Sigmoid colon (tissue), 7 donors: ENCODE measurements around the gene SLC2A6. TPM values are rescaled to one million over a fixed set of nuclear protein-coding genes. Genes with fewer than 3 reads are reported as not detected.
A peak's percentile ranks its signal among the peaks of the same experiment; 100 is the strongest.

Source experiments
- DNase-seq: peaks from one replicate; pipeline ENCODE4 v3.0.0-alpha.2; 2019
- H3K27ac ChIP-seq, 4 donors: fragments of 200-600 bp; sonication (generic); one replicate each; pipeline ENCODE4 v1.5.1; 2016 to 2019; ENCODE audit warnings: mild to moderate bottlenecking in 1 of 4
- H3K27me3 ChIP-seq, 3 donors: fragments of 200-600 bp; sonication (generic); one replicate each; pipeline ENCODE4 v1.5.1; 2019; ENCODE audit warnings: mild to moderate bottlenecking in 1 of 3
- H3K36me3 ChIP-seq, 4 donors: fragments of 200-600 bp; sonication (generic); one replicate each; pipeline ENCODE4 v1.5.1; 2016 to 2019
- H3K4me1 ChIP-seq, 4 donors: fragments of 200-600 bp; sonication (generic); one replicate each; pipeline ENCODE4 v1.5.1; 2017 to 2019
- H3K4me3 ChIP-seq, 4 donors: fragments of 200-600 bp; sonication (generic); one replicate each; pipeline ENCODE4 v1.5.1; 2017 to 2019; ENCODE audit warnings: mild to moderate bottlenecking in 2 of 4, moderate library complexity in 1 of 4
- H3K9me3 ChIP-seq, 4 donors: fragments of 200-600 bp in 3 of 4; sonication (generic) in 3 of 4; one replicate each; pipeline versions ENCODE4 v1.5.1 to v1.6.1; 2013 to 2019
- CTCF ChIP-seq, 4 experiments: fragments of 450-650 bp in 3 of 4; fragments of 200-600 bp in 1 of 4; IDR thresholded peaks; one replicate each; pipeline ENCODE4 v1.5.1; 2016 to 2019; ENCODE audit warnings: antibody characterized with exemption in 4 of 4, mild to moderate bottlenecking in 3 of 4, moderate library complexity in 2 of 4
- EP300 ChIP-seq, 4 donors: sonication (generic); formaldehyde crosslinking; IDR thresholded peaks; one replicate each; pipeline ENCODE4 v1.6.1; 2017; ENCODE audit warnings: antibody characterized with exemption in 4 of 4
- POLR2A ChIP-seq, 2 donors: fragments of 450-650 bp; IDR thresholded peaks; one replicate each; pipeline ENCODE4 v1.6.1; 2016; ENCODE audit warnings: antibody characterized with exemption in 2 of 2, mild to moderate bottlenecking in 2 of 2, moderate library complexity in 2 of 2
- POLR2AphosphoS5 ChIP-seq, 4 donors: sonication (generic); formaldehyde crosslinking; IDR thresholded peaks; one replicate each; pipeline ENCODE4 v1.6.1; 2017; ENCODE audit warnings: antibody characterized with exemption in 4 of 4
- WGBS, 2 donors: extraction: QIAGEN DNeasy Blood & Tissue Kit; methylation state at CpG; one replicate each; pipeline ENCODE4 v1.1.7; 2013; 5-methylcytosine and 5-hydroxymethylcytosine counted together
- intact Hi-C: fragments of 100-400 bp; cut with DNase I; formaldehyde crosslinking; loops from one replicate; pipeline ENCODE4 v1.15.1; 2023
- polyA plus RNA-seq, 3 donors: library from polyadenylated mRNA; stranded (reverse); fragments of 200-250 nt; gene quantifications; one replicate each; pipeline ENCODE4 v1.2.3, GENCODE V29; 2013
- total RNA-seq, 4 donors: library from RNA; depleted of rRNA; stranded (reverse); fragments of >200 nt; gene quantifications; one replicate each; pipeline ENCODE4 v1.1.0, GENCODE V29; 2016
- donor health status: healthy with polysubstance abuse.
- donor health status: Bipolar disorder and iron deficiency.
- donor health status: healthy.

SLC2A6 gene
- total and polyA plus RNA-seq, 7 donors, result 1.2 to 8.2 (median 1.8) TPM

- Histone ChIP-seq H3K27me3 (peaks cover 0 to 7% (median 0%) of the 10 kb centered on the region in 3 donors), H3K4me3 (no peak overlapping the region), H3K4me1 (no peaks in the 10 kb centered on the region), H3K9me3 (no peaks in the 10 kb centered on the region), H3K27ac (peak overlapping the region in 1 of 4 donors; percentile 23), H3K36me3 (no peaks in the 10 kb centered on the region)
- 85 to 93% methylated on average over 8 of the region's 8 CpGs for WGBS, 2 donors
- intact Hi-C loops, result no loop called here
- no peak for DNase-seq
- TF ChIP-seq POLR2A (IDR thresholded peaks at IDR 0.05), result no peak
- no peak for TF ChIP-seq EP300 (IDR thresholded peaks at IDR 0.05)
Measured at GRCh38 chr9:133491656-133491925, 12.7 kb upstream of the SLC2A6 start.

GRCh38 chr9:133490865-133491655 lies 12.2 kb upstream of the SLC2A6 start:
- Histone ChIP-seq H3K9me3 (no peaks in the 10 kb centered on the region), H3K4me3 (no peak overlapping the region), H3K27me3 (peaks cover 0 to 3% (median 0%) of the 10 kb centered on the region in 3 donors), H3K36me3 (no peaks in the 10 kb centered on the region), H3K27ac (no peak overlapping the region), H3K4me1 (no peaks in the 10 kb centered on the region)
- TF ChIP-seq EP300 (IDR thresholded peaks at IDR 0.05), result no peak
- no peak for TF ChIP-seq POLR2A (IDR thresholded peaks at IDR 0.05)
- no peak for TF ChIP-seq POLR2AphosphoS5 (IDR thresholded peaks at IDR 0.05)
- no peak for TF ChIP-seq CTCF (IDR thresholded peaks at IDR 0.05)
- DNase-seq, result no peak
- intact Hi-C loops, result no loop called here
- 25 to 72% methylated on average over 12 of the region's 12 CpGs for WGBS, 2 donors

GRCh38 chr9:133490201-133490681 lies 11.3 kb upstream of the SLC2A6 start:
- 52 to 69% methylated on average over 13 of the region's 13 CpGs for WGBS, 2 donors
- Histone ChIP-seq H3K27ac (no peak overlapping the region), H3K36me3 (no peaks in the 10 kb centered on the region), H3K4me3 (no peak overlapping the region), H3K27me3 (peaks cover 0 to 9% (median 0%) of the 10 kb centered on the region in 3 donors), H3K4me1 (no peaks in the 10 kb centered on the region), H3K9me3 (no peaks in the 10 kb centered on the region)
- TF ChIP-seq CTCF (IDR thresholded peaks at IDR 0.05), result no peak
- TF ChIP-seq POLR2A (IDR thresholded peaks at IDR 0.05), result no peak
- TF ChIP-seq POLR2AphosphoS5 (IDR thresholded peaks at IDR 0.05), result no peak
- no peak for TF ChIP-seq EP300 (IDR thresholded peaks at IDR 0.05)
- no peak for DNase-seq
- intact Hi-C loops, result no loop called here

DNA sequence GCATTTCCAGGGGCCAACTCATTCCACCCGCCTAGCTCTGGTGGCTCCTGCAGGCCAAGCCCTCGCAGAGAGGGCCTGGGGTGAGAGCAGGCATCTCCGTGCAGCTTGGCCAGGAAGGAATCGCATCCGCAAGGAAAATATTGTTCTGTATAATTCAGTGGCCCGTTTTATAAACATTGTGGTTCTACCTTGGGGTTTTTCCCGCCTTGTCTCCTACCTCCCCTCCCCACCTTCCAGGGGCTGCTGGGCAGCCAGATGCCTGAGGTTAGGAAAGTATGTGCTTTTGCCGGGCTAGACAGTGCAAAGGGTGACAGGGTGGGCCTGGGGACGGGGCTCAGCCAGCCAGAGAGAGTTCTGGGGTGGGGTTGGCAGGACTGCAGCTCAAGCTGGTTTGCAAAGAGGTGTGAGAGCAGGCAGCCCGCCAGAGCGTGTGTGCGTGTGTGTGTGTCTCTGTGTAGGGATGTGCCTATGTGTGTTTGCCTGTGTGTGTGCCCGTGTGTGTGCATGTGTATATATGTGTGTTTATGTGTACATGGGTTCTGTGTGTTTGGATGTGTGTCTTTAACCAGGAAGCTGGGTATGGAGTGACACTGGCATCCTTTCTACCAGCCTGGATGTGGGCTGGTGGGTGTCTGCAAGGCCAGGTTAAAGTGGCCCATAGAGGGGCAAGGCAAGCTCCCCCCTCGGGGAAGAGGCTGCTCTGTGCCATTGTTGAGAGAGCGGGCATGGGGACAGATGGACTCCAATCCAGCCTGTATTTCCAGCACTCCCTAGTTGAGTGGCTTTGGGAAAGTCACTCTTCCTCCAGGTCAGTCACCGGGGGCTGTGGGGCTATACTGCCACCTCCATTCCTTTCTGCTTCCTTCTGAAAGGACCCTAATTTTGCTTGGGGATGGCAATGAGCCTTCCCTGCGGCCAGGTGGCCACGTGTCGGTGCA lies 10.6 kb upstream of the SLC2A6 start:
- no peak for TF ChIP-seq CTCF (IDR thresholded peaks at IDR 0.05)
- no peak for TF ChIP-seq POLR2AphosphoS5 (IDR thresholded peaks at IDR 0.05)
- no peak for TF ChIP-seq EP300 (IDR thresholded peaks at IDR 0.05)
- no peak for TF ChIP-seq POLR2A (IDR thresholded peaks at IDR 0.05)
- Histone ChIP-seq H3K4me3 (no peak overlapping the region), H3K9me3 (no peaks in the 10 kb centered on the region), H3K36me3 (no peaks in the 10 kb centered on the region), H3K4me1 (no peaks in the 10 kb centered on the region), H3K27ac (no peak overlapping the region), H3K27me3 (peaks cover 0 to 16% (median 0%) of the 10 kb centered on the region in 3 donors)
- intact Hi-C loops, result no loop called here
- no peak for DNase-seq
- WGBS, 2 donors, result 77 to 87% methylated on average over 19 of the region's 19 CpGs

DNA sequence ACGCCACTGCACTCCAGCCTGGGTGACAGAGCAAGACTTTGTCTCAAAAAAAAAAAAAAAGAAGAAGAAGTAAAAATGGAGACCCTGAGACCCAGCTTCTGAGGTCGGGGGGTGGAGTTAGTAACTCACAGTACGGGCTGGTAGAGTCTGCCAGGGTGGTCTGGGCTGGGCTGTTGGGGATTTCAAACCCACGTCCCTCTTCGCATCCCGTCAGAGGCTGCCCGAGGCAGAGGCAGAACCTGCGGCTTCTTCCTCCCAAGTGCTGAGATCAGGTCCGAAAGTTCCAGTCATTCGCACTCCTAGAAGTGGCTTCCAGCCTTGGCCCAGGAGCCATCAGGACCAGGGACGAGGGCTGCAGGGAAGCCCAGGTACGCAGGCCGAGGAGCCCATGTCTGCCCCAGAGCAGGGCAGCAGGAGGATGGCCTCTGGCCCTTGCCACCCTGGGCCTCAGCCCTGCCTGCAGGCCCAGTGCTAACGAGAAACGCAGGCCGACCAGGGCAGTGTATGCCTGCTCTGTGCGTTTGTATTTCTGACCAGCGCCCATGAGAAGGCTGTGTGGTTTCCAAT lies 9.9 kb upstream of the SLC2A6 start:
- H3K36me3 ChIP-seq, result no peaks in the 10 kb centered on the region
- H3K9me3 ChIP-seq, result no peaks in the 10 kb centered on the region
- DNase-seq, result no peak
- TF ChIP-seq CTCF (IDR thresholded peaks at IDR 0.05) (no peak), POLR2A (IDR thresholded peaks at IDR 0.05) (no peak), EP300 (IDR thresholded peaks at IDR 0.05) (no peak), POLR2AphosphoS5 (IDR thresholded peaks at IDR 0.05) (no peak)
- H3K27me3 ChIP-seq, result peaks cover 0 to 16% (median 0%) of the 10 kb centered on the region in 3 donors
- H3K27ac ChIP-seq, result no peak overlapping the region
- H3K4me1 ChIP-seq, result no peaks in the 10 kb centered on the region
- H3K4me3 ChIP-seq, result no peak overlapping the region
- WGBS, 2 donors, result 89 to 90% methylated on average over 18 of the region's 18 CpGs
- intact Hi-C loops, result no loop called here
